Trophoblast cell (in vitro differentiated cells and primary cell): ENCODE results near the gene EMX1.
A peak's percentile ranks its signal among the peaks of the same experiment; 100 is the strongest.

Experiments used
- DNase-seq, 2 donors: peaks; one replicate each; pipeline ENCODE4 v3.0.0-alpha.2; 2016
- H2AFZ ChIP-seq: 2 replicates; pipeline ENCODE4 v1.6.1; 2013; ENCODE audit warnings: low read length, moderate library complexity, mild to moderate bottlenecking; ENCODE audit not compliant: insufficient read depth, poor library complexity
- H2AK5ac ChIP-seq: 2 replicates; pipeline ENCODE4 v1.6.1; 2013; ENCODE audit warnings: mild to moderate bottlenecking, low read length
- H2BK120ac ChIP-seq: 2 replicates; pipeline ENCODE4 v1.6.1; 2013; ENCODE audit warnings: low read length, mild to moderate bottlenecking, moderate library complexity; ENCODE audit not compliant: insufficient read depth, poor library complexity
- H2BK12ac ChIP-seq: 2 replicates; pipeline ENCODE4 v1.6.1; 2013; ENCODE audit warnings: mild to moderate bottlenecking, low read length, moderate library complexity
- H2BK5ac ChIP-seq: 2 replicates; pipeline ENCODE4 v1.6.1; 2013; ENCODE audit warnings: low read length, low read depth, moderate library complexity, mild to moderate bottlenecking; ENCODE audit not compliant: poor library complexity
- H3K14ac ChIP-seq: 2 replicates; pipeline ENCODE4 v1.6.1; 2013; ENCODE audit warnings: mild to moderate bottlenecking, low read length
- H3K18ac ChIP-seq: 2 replicates; pipeline ENCODE4 v1.6.1; 2013; ENCODE audit warnings: mild to moderate bottlenecking, low read length
- H3K23ac ChIP-seq: 2 replicates; pipeline ENCODE4 v1.6.1; 2013; ENCODE audit warnings: low read length
- H3K27ac ChIP-seq: 2 replicates; pipeline ENCODE4 v1.5.1; 2013; ENCODE audit warnings: low read depth, mild to moderate bottlenecking, inconsistent platforms, low read length, moderate library complexity
- H3K27me3 ChIP-seq: 2 replicates; pipeline ENCODE4 v1.6.1; 2013; ENCODE audit warnings: inconsistent platforms, mild to moderate bottlenecking, low read length, moderate library complexity; ENCODE audit not compliant: insufficient read depth
- H3K36me3 ChIP-seq, 2 experiments: 1 replicate in 1 of 2; 2 replicates in 1 of 2; pipeline ENCODE4 v1.6.1; 2013; ENCODE audit warnings: low read length in 2 of 2, mild to moderate bottlenecking in 2 of 2, moderate library complexity in 1 of 2; ENCODE audit not compliant: insufficient read depth in 2 of 2, control insufficient read depth in 1 of 2
- H3K4ac ChIP-seq: 2 replicates; pipeline ENCODE4 v1.6.1; 2013; ENCODE audit warnings: low read depth, mild to moderate bottlenecking, low read length, moderate library complexity
- H3K4me1 ChIP-seq, 2 experiments: 1 replicate in 1 of 2; 2 replicates in 1 of 2; pipeline ENCODE4 v1.6.1; 2013; ENCODE audit warnings: low read length in 2 of 2, mild to moderate bottlenecking in 2 of 2, moderate library complexity in 1 of 2; ENCODE audit not compliant: insufficient read depth in 2 of 2, control insufficient read depth in 1 of 2
- H3K4me2 ChIP-seq: 2 replicates; pipeline ENCODE4 v1.6.1; 2013; ENCODE audit warnings: inconsistent platforms, mild to moderate bottlenecking, low read length, moderate library complexity
- H3K4me3 ChIP-seq: 2 replicates; pipeline ENCODE4 v1.5.1; 2013; ENCODE audit warnings: mild to moderate bottlenecking, low read depth, low read length, inconsistent platforms
- H3K79me1 ChIP-seq: one replicate; pipeline ENCODE4 v1.6.1; 2013; ENCODE audit warnings: low read length
- H3K79me2 ChIP-seq: 2 replicates; pipeline ENCODE4 v1.6.1; 2013; ENCODE audit warnings: low read length, mild to moderate bottlenecking; ENCODE audit not compliant: control insufficient read depth, insufficient read depth, poor library complexity
- H3K9ac ChIP-seq: 2 replicates; pipeline ENCODE4 v1.6.1; 2013; ENCODE audit warnings: mild to moderate bottlenecking, low read length
- H3K9me3 ChIP-seq: 2 replicates; pipeline ENCODE4 v1.6.1; 2013; ENCODE audit warnings: low read depth, mild to moderate bottlenecking, control low read depth, inconsistent platforms, low read length; ENCODE audit not compliant: insufficient read depth
- H4K12ac ChIP-seq: 2 replicates; pipeline ENCODE4 v1.6.1; 2013; ENCODE audit warnings: low read depth, mild to moderate bottlenecking, low read length, moderate library complexity
- H4K8ac ChIP-seq: 2 replicates; pipeline ENCODE4 v1.6.1; 2013; ENCODE audit warnings: low read depth, mild to moderate bottlenecking, low read length, moderate library complexity
- H4K91ac ChIP-seq: one replicate; pipeline ENCODE4 v1.6.1; 2013; ENCODE audit warnings: low read depth, mild to moderate bottlenecking, low read length, moderate library complexity
- WGBS: extraction: QIAGEN DNeasy Blood & Tissue Kit; methylation state at CpG from one replicate; pipeline ENCODE4 v1.1.7; 2013; ENCODE audit warnings: missing lambda C conversion rate; ENCODE audit not compliant: insufficient read length, insufficient coverage; ENCODE audit errors: extremely low coverage; 5-methylcytosine and 5-hydroxymethylcytosine counted together

Gene EMX1

DNA sequence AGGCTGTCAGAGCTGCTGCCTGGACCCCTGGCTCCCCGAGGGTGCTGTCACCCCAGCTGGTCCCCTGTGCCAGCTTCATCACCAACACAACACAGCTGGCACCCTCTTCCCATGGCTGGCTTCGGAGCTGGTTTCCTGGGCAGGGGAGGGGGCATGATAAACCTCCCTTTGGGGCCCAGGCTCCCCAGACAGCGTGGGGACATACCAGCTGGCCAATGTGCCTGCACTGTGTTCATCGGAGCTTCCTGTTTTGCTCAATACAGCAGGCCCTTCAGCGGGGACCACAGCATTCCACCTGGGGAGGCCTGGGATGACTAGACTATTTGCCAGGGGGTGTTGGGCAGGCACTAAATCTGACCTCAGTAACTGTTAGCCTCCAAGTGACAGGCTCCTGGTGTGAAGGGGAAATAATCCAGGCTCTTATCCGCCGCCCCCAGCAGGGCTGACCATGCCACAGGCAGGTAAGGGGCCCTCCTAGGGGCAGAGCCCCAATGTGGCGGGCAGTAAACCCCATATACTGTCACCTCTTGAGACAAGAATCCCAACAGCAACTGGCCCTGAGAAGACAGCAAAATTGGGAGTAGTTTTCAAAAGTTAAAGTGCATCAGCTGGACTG is 44.6 kb downstream of the EMX1 start:
- Histone ChIP-seq H2BK120ac (no peak overlapping the region), H4K91ac (peak overlapping the region; percentile 2), H3K18ac (no peak overlapping the region), H3K79me1 (peaks cover 11% of the 10 kb centered on the region), H2BK5ac (no peak overlapping the region), H3K36me3 (no peaks in the 10 kb centered on the region), H3K14ac (no peak overlapping the region), H3K4me1 (peaks cover 33 to 41% of the 10 kb centered on the region in 2 experiments), H3K23ac (no peak overlapping the region), H3K4ac (no peak overlapping the region), H3K27ac (no peak overlapping the region), H2AK5ac (no peak overlapping the region), H3K9ac (no peak overlapping the region), H2BK12ac (no peak overlapping the region), H3K79me2 (peaks cover 3% of the 10 kb centered on the region), H3K4me3 (no peak overlapping the region), H2AFZ (no peak overlapping the region), H3K4me2 (peak overlapping the region; percentile 0), H4K8ac (peak overlapping the region; percentile 15), H3K9me3 (peaks cover 3% of the 10 kb centered on the region), H3K27me3 (no peaks in the 10 kb centered on the region), H4K12ac (no peak overlapping the region)
- no peak for DNase-seq
- WGBS = no CpG with 5 or more reads among the region's 8 CpGs

DNA sequence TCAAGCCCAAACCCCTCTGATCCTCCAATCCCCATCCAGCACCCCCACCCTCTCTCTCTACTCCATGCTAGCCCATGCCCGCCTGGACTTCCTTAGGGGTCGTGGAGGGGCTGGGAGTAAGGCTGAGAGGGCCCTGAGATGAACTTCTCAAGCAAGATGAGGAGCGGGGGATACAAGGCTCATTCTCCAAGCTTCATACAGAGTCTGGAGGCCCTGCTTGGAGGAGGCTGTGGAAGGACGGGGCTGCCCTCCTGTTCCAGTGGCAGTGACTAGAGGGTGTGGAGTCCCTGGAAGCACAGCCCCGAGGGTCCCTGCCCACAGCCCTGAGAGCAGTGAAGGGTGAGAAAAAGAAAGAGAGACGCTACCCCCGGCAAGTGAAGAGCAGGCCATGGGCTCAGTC is 45.6 kb downstream of the EMX1 start:
- Histone ChIP-seq H3K4me1 (peaks cover 33 to 41% of the 10 kb centered on the region in 2 experiments), H3K4me2 (peak overlapping the region; percentile 17), H3K9ac (no peak overlapping the region), H4K91ac (peak overlapping the region; percentile 87), H4K8ac (peak overlapping the region; percentile 71), H3K36me3 (no peaks in the 10 kb centered on the region), H4K12ac (peak overlapping the region; percentile 24), H3K14ac (peak overlapping the region; percentile 79), H3K27ac (peak overlapping the region; percentile 31), H3K79me2 (peaks cover 3% of the 10 kb centered on the region), H3K23ac (no peak overlapping the region), H3K9me3 (peaks cover 3% of the 10 kb centered on the region), H3K18ac (peak overlapping the region; percentile 69), H2BK12ac (peak overlapping the region; percentile 88), H3K4me3 (no peak overlapping the region), H3K79me1 (peaks cover 11% of the 10 kb centered on the region), H3K4ac (peak overlapping the region; percentile 41), H2AFZ (no peak overlapping the region), H2AK5ac (peak overlapping the region; percentile 80), H2BK120ac (peak overlapping the region; percentile 84), H3K27me3 (no peaks in the 10 kb centered on the region), H2BK5ac (peak overlapping the region; percentile 55)
- DNase-seq = no peak
- no CpG with 5 or more reads among the region's 7 CpGs for WGBS

GRCh38 chr2:72963423-72964145 is 46.3 kb downstream of the EMX1 start:
- Histone ChIP-seq H3K4me3 (no peak overlapping the region), H3K4me1 (peaks cover 33 to 41% of the 10 kb centered on the region in 2 experiments), H3K79me1 (peaks cover 11% of the 10 kb centered on the region), H2BK5ac (peak overlapping the region; percentile 55), H2BK120ac (peak overlapping the region; percentile 84), H2AK5ac (peak overlapping the region; percentile 33), H4K91ac (peak overlapping the region; percentile 64), H2AFZ (no peak overlapping the region), H3K18ac (peak overlapping the region; percentile 69), H3K79me2 (peaks cover 3% of the 10 kb centered on the region), H4K8ac (peak overlapping the region; percentile 71), H4K12ac (peak overlapping the region; percentile 24), H3K9ac (no peak overlapping the region), H3K27me3 (no peaks in the 10 kb centered on the region), H3K4me2 (no peak overlapping the region), H3K36me3 (no peaks in the 10 kb centered on the region), H3K23ac (no peak overlapping the region), H3K27ac (peak overlapping the region; percentile 31), H3K14ac (peak overlapping the region; percentile 60), H3K9me3 (peaks cover 3% of the 10 kb centered on the region), H2BK12ac (peak overlapping the region; percentile 88), H3K4ac (no peak overlapping the region)
- no CpG with 5 or more reads among the region's 10 CpGs for WGBS
- DNase-seq = peak in 1 of 2 donors; percentile 19

- H3K27ac ChIP-seq = no peak overlapping the region
- H2BK5ac ChIP-seq = no peak overlapping the region
- no peaks in the 10 kb centered on the region for H3K27me3 ChIP-seq
- DNase-seq = no peak
- H3K79me2 ChIP-seq = peaks cover 3% of the 10 kb centered on the region
- peaks cover 33 to 41% of the 10 kb centered on the region in 2 experiments for H3K4me1 ChIP-seq
- no peak overlapping the region for H3K18ac ChIP-seq
- no peak overlapping the region for H2BK12ac ChIP-seq
- H3K9ac ChIP-seq = no peak overlapping the region
- H3K4me2 ChIP-seq = no peak overlapping the region
- H2AK5ac ChIP-seq = no peak overlapping the region
- H3K14ac ChIP-seq = no peak overlapping the region
- no peak overlapping the region for H3K4me3 ChIP-seq
- peak overlapping the region; percentile 22 for H4K91ac ChIP-seq
- WGBS = no CpG with 5 or more reads among the region's 6 CpGs
- H3K4ac ChIP-seq = no peak overlapping the region
- H3K36me3 ChIP-seq = no peaks in the 10 kb centered on the region
- no peak overlapping the region for H2AFZ ChIP-seq
- H4K12ac ChIP-seq = no peak overlapping the region
- H3K79me1 ChIP-seq = peaks cover 11% of the 10 kb centered on the region
- no peak overlapping the region for H2BK120ac ChIP-seq
- peaks cover 3% of the 10 kb centered on the region for H3K9me3 ChIP-seq
- no peak overlapping the region for H4K8ac ChIP-seq
- H3K23ac ChIP-seq = no peak overlapping the region
These were observed 46.8 kb downstream of the EMX1 start for GRCh38 chr2:72964146-72964525.
